GM19193 (cell line): Measurements from ENCODE around the gene CST3.

Source experiments
- POLR2A ChIP-seq: IDR thresholded peaks from 4 replicates; pipeline ENCODE4 v1.6.1; 2011; ENCODE audit not compliant: insufficient read depth, insufficient read length; ENCODE audit errors: extremely low read depth

Gene CST3

DNA sequence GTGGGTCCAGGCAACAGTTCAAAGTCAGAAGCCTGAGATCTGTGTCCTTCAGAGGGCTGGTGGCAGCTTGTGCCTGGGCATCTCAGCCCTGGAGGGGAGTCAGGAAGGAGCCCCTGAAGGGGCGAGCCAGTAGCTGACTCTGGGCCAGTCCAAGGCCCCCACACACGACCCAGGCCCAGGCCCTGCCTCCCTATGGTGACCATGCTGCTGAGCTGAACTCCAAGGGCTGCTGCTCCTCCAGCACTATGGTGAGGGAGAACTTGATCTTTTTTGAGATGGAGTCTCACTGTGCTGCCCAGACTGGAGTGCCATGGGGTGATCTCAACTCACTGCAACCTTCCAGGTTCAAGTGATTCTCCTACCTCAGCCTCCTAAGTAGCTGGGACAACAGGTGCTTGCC lies 15.2 kb upstream of the CST3 start:
- no peak for TF ChIP-seq POLR2A

DNA sequence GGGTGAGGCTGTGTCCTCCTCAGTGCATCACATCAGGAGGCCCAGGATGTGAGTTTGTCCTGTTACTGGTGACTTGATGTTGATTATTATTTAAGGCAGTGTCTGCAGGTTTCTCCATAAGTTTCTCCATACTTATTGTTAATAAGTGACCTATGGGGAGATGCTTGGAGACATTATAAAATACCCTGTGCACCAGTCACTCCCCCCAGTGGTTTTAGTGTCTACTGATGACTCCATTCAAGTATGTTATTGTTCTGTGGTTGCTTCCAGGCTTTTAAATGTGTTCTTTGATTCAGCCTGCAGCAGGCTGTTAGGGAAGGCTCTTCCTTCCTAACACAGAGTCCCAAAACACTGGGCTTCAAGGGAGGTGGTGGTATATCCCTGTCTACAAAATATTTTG lies 14.6 kb upstream of the CST3 start:
- TF ChIP-seq POLR2A = no peak

GRCh38 chr20:23651117-23651516 lies 13.4 kb upstream of the CST3 start:
- TF ChIP-seq POLR2A = no peak

DNA sequence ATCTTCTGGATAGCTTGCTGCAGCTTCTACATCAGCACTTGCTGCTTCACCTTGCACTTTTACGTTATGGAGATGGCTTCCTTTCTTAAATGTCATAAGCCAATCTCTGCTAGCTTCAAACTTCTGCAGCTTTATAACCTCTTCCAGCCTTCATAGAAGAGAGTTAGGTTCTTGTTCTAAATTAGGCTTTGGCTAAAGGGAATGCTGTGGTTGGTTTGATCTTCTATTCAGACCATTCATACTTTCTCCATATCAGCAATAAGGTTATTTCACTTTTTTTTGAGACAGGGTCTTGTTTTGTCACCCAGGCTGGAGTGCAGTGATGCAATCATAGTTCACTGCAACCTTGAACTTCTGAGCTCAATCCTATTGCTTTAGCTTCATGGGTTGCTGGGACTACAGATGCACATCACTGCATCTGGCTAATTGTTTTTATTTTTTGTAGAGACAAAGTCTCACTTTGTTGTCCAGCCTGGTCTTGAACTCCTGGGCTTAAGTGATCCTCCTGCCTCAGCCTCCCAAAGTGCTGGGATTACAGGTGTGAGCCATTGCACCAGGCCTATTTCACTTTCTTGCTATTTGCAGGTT lies 12.2 kb upstream of the CST3 start:
- TF ChIP-seq POLR2A = no peak

- no peak for TF ChIP-seq POLR2A
Observed at GRCh38 chr20:23649242-23649641, 11.5 kb upstream of the CST3 start.

GRCh38 chr20:23647346-23647745 lies 9.6 kb upstream of the CST3 start:
- TF ChIP-seq POLR2A = no peak

DNA sequence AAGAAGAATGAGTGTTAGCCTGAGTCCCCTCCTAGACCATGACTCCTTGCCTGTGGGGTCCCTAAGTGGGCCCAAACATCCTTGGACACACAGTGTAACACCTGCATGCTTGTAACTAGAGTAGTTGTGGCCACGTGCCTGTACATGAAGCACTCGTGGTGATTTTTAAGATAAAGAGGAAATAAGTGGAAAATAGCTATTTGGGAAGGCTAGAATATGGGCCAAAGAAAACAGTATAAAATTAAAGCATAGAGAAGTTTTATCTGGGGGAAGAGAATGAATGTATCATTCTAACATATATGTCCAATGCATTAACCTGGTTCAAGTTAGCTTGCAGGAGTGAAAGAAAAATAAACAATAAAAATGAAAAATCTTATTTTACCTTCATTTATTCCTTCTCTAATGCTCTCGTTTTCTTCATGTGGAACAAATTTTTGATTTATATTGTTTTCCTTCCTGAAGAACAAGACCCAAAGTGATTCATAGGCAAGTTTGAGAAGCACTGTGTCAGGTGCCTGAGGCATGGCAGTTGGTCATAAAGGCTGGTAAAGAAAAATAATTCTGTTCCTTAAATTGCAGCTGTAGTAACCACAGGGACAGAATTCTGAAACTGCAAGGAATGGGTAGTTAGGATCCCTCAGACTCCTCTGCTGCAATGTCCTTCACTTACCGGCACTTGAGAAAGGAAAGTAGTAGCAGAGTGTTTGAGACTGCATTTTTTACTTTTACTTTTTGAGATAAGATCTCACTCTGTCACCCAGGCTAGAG lies 8.5 kb upstream of the CST3 start:
- TF ChIP-seq POLR2A = no peak

DNA sequence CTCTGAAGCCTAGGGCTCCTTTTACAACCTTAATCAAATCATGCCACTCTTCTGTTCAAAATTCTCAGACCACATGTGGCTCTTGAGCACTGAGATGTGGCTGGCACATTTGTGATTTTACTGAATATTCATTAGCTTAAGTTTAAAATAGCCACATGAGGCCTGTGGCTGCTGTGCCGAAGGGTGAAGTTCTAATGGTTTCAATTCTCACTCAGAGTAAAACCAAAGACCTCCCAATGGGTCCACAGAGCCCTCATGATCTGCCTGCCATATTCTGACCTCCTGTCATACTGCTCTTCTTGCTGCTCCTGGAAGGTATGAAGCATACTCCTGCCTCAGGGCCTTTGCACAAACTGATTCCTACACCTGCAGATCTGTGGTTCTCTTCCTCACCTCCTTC lies 7.8 kb upstream of the CST3 start:
- no peak for TF ChIP-seq POLR2A

DNA sequence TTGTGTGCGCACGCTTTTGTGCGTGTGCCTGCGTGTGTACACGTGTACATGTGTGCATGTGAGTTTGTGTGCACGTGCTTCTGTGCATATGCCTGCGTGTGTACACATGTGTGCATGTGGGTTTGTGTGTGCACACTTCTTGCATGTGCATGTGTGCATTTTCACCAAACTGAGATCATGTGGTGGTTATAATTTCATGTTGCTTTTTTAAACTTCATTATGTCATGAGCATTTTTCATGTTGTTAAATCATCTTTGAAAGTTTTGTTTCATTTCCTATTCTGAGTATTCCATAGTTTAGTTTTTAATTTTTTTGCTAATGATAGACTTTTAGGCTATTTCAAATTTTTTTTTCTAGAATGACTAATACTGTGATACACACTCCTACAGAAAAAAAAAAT lies 6.4 kb upstream of the CST3 start:
- TF ChIP-seq POLR2A = no peak

DNA sequence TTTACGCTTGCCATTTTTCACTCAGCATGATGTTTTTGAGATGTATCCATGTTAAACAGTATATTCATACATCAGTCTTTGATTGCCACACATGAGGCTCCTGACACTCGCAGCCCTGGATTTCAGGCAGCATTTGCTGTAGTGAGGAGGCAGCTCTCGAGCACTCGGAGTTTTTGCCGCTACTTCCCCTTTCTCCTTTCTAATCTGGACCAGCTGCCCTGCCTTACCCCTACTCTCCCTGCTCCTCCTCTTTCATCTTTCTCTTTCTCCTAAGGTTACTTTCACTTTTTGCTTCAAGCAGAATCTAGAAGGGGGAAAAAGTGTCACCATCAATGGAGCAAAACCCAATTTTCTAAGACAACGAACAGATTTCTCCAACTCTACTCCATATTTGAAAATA lies 5.9 kb upstream of the CST3 start:
- no peak for TF ChIP-seq POLR2A

- no peak for TF ChIP-seq POLR2A
Observed at GRCh38 chr20:23641936-23642751, 4.4 kb upstream of the CST3 start.

DNA sequence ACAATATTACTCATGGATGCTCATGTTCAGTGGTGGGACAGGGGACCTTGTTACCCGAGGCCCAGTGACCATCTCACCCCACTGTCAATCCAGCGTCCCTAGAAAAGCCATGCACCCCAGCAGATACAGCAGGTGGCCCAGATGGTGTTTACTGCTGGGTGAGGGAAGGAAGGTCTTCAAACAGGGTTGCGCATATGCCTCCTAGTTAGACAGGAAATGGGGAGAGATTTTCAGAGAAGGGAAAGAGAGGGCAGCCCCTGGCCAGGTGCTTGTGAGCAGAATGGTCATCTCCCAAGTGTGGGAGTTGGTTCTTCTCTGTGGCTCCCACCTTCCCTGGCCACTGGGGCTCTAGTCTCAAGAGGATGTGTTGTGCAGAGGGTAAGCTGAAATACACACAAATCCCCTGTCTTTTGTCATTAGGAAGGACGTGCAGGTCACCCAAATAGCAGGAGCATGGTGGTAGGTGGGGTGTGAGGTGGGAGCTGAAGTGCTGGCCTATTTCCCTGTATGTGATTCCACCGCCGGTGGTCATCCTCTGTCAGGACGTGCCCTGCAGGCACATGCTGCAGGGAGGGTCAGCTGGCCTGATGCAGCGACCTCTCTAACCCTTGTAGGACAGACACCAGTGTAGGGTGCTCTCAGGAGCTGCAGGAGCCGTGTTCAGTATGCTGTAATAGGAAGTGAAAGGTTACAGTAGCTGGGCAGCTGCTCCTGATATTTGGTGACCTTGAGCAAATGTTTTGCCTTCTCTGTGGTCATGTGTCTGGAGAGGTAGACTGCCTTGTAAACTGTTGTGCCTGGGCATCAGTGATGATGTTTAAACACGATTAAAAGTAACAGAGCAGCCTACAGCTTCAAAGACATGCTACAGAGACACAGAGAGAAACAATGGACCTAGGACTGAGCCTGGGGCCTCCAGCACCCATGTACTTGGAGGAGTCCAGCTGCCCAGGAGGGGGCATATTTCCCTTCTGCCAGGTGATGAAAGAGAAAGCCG lies 3.2 kb upstream of the CST3 start:
- TF ChIP-seq POLR2A = no peak

GRCh38 chr20:23640018-23640601 lies 2.4 kb upstream of the CST3 start:
- TF ChIP-seq POLR2A = no peak

GRCh38 chr20:23639490-23639958 lies 1.8 kb upstream of the CST3 start:
- no peak for TF ChIP-seq POLR2A
